GM10248 (cell line): ENCODE data around the gene ANKRA2.

Experiments used
- CTCF ChIA-PET: fragments of 300-600 bp; sonication (Branson Sonifier 250); formaldehyde crosslinking; extraction: SDS; loops from one replicate; lab custom pipeline; 2021; ENCODE audit warnings: antibody characterized with exemption; lab: Yijun Ruan, JAX
- POLR2A ChIA-PET: fragments of 350-650 bp; sonication (Branson Sonifier 250); formaldehyde crosslinking; extraction: SDS; loops from one replicate; lab custom pipeline; 2020; ENCODE audit warnings: antibody characterized with exemption; lab: Yijun Ruan, JAX
- DNase-seq: peaks from one replicate; pipeline ENCODE4 v3.0.0; 2012; ENCODE audit errors: extremely low spot score
- TF ChIP-seq, protein P1 (sequence below): IDR thresholded peaks from 2 replicates; pipeline ENCODE4 v1.5.1; 2012; ENCODE audit warnings: mild to moderate bottlenecking, low read depth; ENCODE audit errors: extremely low read depth, missing control alignments, control extremely low read depth

The ANKRA2 gene

DNA sequence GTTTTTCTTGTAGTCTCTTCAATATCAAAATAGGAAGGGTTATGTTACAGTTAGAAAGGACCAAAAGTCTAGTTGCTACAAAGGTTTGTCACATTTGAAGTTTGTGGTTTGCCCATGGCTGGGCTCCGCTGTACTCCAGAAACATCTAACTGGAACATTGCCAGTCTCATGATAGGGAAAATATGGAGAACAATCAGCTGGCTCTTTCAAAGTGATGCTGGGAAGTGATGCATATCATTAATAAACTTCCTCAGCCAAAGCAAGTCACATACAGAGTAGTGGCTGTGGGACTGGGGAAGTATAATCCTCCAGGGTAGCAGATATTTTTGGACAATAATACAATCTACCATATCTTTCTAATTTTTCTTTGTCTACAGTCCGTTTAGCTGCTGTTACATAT is 58.4 kb downstream of the ANKRA2 start:
- POLR2A ChIA-PET: interaction anchor here (0.6 kb wide), 1 partner anchor 1340 kb away, joined by 3 read pairs; no protein-coding TSS in a partner anchor
- TF ChIP-seq, protein P1, sequence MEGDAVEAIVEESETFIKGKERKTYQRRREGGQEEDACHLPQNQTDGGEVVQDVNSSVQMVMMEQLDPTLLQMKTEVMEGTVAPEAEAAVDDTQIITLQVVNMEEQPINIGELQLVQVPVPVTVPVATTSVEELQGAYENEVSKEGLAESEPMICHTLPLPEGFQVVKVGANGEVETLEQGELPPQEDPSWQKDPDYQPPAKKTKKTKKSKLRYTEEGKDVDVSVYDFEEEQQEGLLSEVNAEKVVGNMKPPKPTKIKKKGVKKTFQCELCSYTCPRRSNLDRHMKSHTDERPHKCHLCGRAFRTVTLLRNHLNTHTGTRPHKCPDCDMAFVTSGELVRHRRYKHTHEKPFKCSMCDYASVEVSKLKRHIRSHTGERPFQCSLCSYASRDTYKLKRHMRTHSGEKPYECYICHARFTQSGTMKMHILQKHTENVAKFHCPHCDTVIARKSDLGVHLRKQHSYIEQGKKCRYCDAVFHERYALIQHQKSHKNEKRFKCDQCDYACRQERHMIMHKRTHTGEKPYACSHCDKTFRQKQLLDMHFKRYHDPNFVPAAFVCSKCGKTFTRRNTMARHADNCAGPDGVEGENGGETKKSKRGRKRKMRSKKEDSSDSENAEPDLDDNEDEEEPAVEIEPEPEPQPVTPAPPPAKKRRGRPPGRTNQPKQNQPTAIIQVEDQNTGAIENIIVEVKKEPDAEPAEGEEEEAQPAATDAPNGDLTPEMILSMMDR: no peak
- no peak for DNase-seq
- CTCF ChIA-PET: interaction anchor here (1.0 to 3.6 kb wide), 3 partner anchors 11 to 28 kb away, joined by 3 to 17 read pairs (median 12); no protein-coding TSS in a partner anchor

DNA sequence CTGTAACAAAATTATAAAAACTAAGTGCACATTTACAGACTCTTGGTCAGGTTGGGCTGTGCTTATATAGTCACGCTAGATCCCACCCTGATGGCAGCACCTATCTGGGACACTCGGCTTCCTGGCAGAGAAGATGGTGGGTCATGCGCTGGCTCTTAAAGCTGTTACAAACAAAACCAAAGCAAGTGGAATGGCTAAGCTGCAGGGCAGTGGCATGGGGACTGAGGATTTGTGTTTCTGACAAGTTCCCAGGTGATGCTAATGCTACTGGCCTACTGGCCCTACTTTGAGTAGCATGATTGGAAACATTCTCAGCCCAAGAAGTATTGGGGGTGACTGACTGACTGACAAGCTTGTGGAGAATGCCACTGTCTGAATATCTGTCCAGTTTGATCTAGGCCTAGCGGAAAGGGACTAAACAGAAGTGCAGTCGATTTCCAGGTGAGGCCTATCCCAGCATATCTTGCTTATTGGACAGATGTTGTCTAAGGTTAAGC is 58.9 kb downstream of the ANKRA2 start:
- CTCF ChIA-PET: interaction anchor here (1.0 to 3.6 kb wide), 4 partner anchors 11 to 29 kb away, joined by 3 to 17 read pairs (median 8); no protein-coding TSS in a partner anchor

More for the DNA sequence above, 58.9 kb downstream of the ANKRA2 start:
- TF ChIP-seq, protein P1: no peak
- POLR2A ChIA-PET: no interaction called here
- DNase-seq: no peak
